Adrenal gland (tissue), 12 donors: Measurements from ENCODE around the gene CARD8. TPM values are rescaled to one million over a fixed set of nuclear protein-coding genes. Genes with fewer than 3 reads are reported as not detected.

Experiments used
- DNase-seq, 7 donors: peaks; one replicate each; pipeline ENCODE4 v3.0.0-alpha.2; 2019 to 2020
- H3K27ac ChIP-seq, 5 donors: fragments of 200-600 bp; sonication (generic) in 4 of 5; 1 replicate in 3 of 5; 2 replicates in 2 of 5; pipeline versions ENCODE4 v1.5.1 to v1.8.0; 2016 to 2020; ENCODE audit warnings: mild to moderate bottlenecking in 1 of 5
- H3K27me3 ChIP-seq: fragments of 200-600 bp; 2 replicates; pipeline ENCODE4 v1.8.0; 2021
- H3K36me3 ChIP-seq, 2 donors: fragments of 200-600 bp; replicated peaks in 1 of 2; 1 replicate in 1 of 2; 2 replicates in 1 of 2; pipeline versions ENCODE4 v1.5.1 to v1.8.0; 2018 to 2022
- H3K4me1 ChIP-seq, 2 donors: fragments of 200-600 bp; replicated peaks in 1 of 2; 1 replicate in 1 of 2; 2 replicates in 1 of 2; pipeline versions ENCODE4 v1.5.1 to v1.8.0; 2018 to 2021
- H3K4me3 ChIP-seq, 4 donors: fragments of 200-600 bp; sonication (generic) in 3 of 4; one replicate each; pipeline ENCODE4 v1.5.1; 2016 to 2018
- H3K9me3 ChIP-seq, 3 donors: fragments of 200-600 bp; sonication (generic) in 1 of 3; replicated peaks in 1 of 3; 1 replicate in 2 of 3; 2 replicates in 1 of 3; pipeline versions ENCODE4 v1.5.1 to v1.8.0; 2016 to 2021
- POLR2A ChIP-seq, 2 donors: fragments of 450-650 bp; IDR thresholded peaks; one replicate each; pipeline ENCODE4 v1.6.1; 2017; ENCODE audit warnings: antibody characterized with exemption in 2 of 2, mild to moderate bottlenecking in 2 of 2, moderate library complexity in 1 of 2
- WGBS, 4 donors: extraction: QIAGEN DNeasy Blood & Tissue Kit in 2 of 4; methylation state at CpG; one replicate each; pipeline versions ENCODE4 v1.1.5 to v1.1.7; 2013 to 2017; 5-methylcytosine and 5-hydroxymethylcytosine counted together
- intact Hi-C, 2 donors: fragments of 100-400 bp; cut with DNase I; formaldehyde crosslinking; loops; one replicate each; pipeline versions ENCODE4 v1.14.1 to v1.15.0; 2022 to 2023
- polyA plus RNA-seq, 3 donors: library from polyadenylated mRNA; stranded (reverse); fragments of 200-250 nt in 2 of 3; fragments of 350-450 nt in 1 of 3; fragmentation: Illumina TruSeq in 1 of 3; extraction: RNeasy Lipid Tissue Mini Kit (QIAGEN cat#74804) in 1 of 3; gene quantifications; one replicate each; pipeline ENCODE4 v1.2.3, GENCODE V29; 2013 to 2014
- total RNA-seq, 9 donors: library from RNA; depleted of rRNA in 4 of 9; stranded (reverse); fragments of >200 nt in 4 of 9; fragments of 120-200 nt in 1 of 9; fragmentation: NEBNext Ultra II Directional in 1 of 9; extraction: Animal tissue kit (Norgen Biotek cat#: 25700) in 1 of 9; gene quantifications; one replicate each; pipeline versions ENCODE4 v1.1.0 to v1.2.4, GENCODE V29; 2013 to 2023
- TF ChIP-seq, protein P1 (sequence below), 6 experiments: fragments of 450-650 bp in 4 of 6; fragments of 200-600 bp in 2 of 6; sonication (generic) in 1 of 6; IDR thresholded peaks; 1 replicate in 5 of 6; 2 replicates in 1 of 6; pipeline versions ENCODE4 v1.5.1 to v1.8.0; 2016 to 2021; ENCODE audit warnings: antibody characterized with exemption in 6 of 6, mild to moderate bottlenecking in 2 of 6, moderate library complexity in 1 of 6
- donor health status: healthy with polysubstance abuse.
- donor health status: Bipolar disorder and iron deficiency.
- donor health status: DM: yes; HTN: yes; CAD: no.
- donor health status: DM: no; HTN: no; CAD: no.
- donor health status: DM: no; HTN: no; CAD: no.
- donor health status: DM: yes; HTN: yes; CAD: no.

The CARD8 gene
- total and polyA plus RNA-seq, 12 donors, result 14.1 to 48.3 (median 32.7) TPM

DNA sequence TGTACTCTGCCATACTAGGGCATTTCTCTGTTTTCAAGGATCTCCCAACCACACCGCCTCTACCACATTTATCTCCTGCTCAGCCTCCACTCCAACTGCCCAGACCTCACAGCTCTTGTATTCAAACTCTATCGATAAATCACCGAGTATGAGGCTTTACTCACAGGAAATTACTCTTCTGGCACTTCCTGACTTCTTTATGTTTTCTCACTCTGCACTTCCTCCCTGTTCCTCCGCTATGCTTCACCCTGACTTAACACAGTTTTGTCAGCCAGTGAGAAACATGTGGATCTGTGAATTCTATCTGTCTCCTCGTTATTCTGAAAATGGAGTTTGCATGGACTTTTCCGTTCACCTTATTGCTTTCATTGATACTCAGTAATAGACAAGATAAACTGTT lies 2.6 kb upstream of the CARD8 start:
- TF ChIP-seq POLR2A (IDR thresholded peaks at IDR 0.05), result no peak
- TF ChIP-seq, protein P1, sequence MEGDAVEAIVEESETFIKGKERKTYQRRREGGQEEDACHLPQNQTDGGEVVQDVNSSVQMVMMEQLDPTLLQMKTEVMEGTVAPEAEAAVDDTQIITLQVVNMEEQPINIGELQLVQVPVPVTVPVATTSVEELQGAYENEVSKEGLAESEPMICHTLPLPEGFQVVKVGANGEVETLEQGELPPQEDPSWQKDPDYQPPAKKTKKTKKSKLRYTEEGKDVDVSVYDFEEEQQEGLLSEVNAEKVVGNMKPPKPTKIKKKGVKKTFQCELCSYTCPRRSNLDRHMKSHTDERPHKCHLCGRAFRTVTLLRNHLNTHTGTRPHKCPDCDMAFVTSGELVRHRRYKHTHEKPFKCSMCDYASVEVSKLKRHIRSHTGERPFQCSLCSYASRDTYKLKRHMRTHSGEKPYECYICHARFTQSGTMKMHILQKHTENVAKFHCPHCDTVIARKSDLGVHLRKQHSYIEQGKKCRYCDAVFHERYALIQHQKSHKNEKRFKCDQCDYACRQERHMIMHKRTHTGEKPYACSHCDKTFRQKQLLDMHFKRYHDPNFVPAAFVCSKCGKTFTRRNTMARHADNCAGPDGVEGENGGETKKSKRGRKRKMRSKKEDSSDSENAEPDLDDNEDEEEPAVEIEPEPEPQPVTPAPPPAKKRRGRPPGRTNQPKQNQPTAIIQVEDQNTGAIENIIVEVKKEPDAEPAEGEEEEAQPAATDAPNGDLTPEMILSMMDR (IDR thresholded peaks at IDR 0.05), result no peak
- H3K27me3 ChIP-seq, result no peaks in the 10 kb centered on the region
- WGBS, 4 donors, result 53 to 67% (median 62%) methylated on average over 6 of the region's 6 CpGs
- H3K4me3 ChIP-seq, result no peak overlapping the region
- no peak for DNase-seq
- intact Hi-C loops, result no loop called here
- H3K4me1 ChIP-seq, result peaks cover 13 to 28% of the 10 kb centered on the region in 2 donors
- H3K27ac ChIP-seq, result peak overlapping the region in 1 of 5 donors; percentile 10
- H3K9me3 ChIP-seq, result no peaks in the 10 kb centered on the region
- H3K36me3 ChIP-seq, result no peaks in the 10 kb centered on the region

DNA sequence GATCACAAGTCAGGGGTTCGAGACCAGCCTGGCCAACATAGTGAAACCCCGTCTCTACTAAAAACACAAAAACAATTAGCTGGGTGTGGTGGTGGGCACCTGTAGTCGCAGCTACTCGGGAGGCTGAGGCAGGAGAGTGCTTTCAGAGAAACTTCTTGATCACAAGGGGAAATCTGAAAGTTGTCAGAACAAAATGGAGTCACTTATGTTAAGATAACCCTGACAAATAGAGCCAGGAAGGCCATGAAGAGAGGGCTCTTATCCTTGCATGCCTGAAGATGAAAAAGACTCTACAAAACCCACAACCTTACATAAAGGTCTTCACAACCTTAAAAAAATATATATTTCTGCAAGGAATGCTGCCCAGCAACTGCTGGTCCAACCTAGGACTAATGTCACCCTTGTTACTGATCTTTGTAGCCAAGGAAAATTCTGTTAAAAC lies 1.2 kb downstream of the CARD8 start:
- H3K4me3 ChIP-seq, result peak overlapping the region in 1 of 4 donors; percentile 72
- TF ChIP-seq, protein P1 (IDR thresholded peaks at IDR 0.05), result no peak
- no peak for TF ChIP-seq POLR2A (IDR thresholded peaks at IDR 0.05)
- H3K36me3 ChIP-seq, result no peaks in the 10 kb centered on the region
- H3K9me3 ChIP-seq, result no peaks in the 10 kb centered on the region
- H3K4me1 ChIP-seq, result peaks cover 13 to 35% of the 10 kb centered on the region in 2 donors
- DNase-seq, result no peak
- no peaks in the 10 kb centered on the region for H3K27me3 ChIP-seq
- 95 to 97% (median 96%) methylated on average over 4 of the region's 4 CpGs for WGBS, 4 donors
- peak overlapping the region in 3 of 5 donors; percentile 90 to 91 (median 90) for H3K27ac ChIP-seq
- intact Hi-C loops, result no loop called here

DNA sequence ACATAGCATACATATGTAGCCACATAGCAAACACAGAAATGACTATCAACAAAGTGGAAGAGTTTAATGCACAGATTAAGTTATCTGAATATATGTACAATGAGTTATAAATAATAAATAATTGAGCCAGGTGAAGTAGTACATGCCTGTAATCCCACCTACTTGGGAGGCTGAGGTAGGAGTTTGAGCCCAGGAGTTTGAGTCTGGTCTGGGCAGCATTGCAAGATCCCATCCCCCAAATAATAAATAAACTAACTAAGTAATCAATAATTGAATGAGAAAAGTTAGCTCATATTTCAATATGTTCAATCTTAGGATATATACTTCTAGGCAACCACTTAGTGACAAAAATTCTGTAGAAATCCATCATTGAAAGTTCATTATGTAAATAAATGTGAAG lies 1.7 kb downstream of the CARD8 start:
- TF ChIP-seq, protein P1 (IDR thresholded peaks at IDR 0.05), result no peak
- no peak for TF ChIP-seq POLR2A (IDR thresholded peaks at IDR 0.05)
- H3K9me3 ChIP-seq, result no peaks in the 10 kb centered on the region
- intact Hi-C loops, result no loop called here
- peaks cover 13 to 32% of the 10 kb centered on the region in 2 donors for H3K4me1 ChIP-seq
- DNase-seq, result no peak
- H3K27ac ChIP-seq, result no peak overlapping the region
- no peaks in the 10 kb centered on the region for H3K27me3 ChIP-seq
- H3K36me3 ChIP-seq, result no peaks in the 10 kb centered on the region
- no peak overlapping the region for H3K4me3 ChIP-seq

DNA sequence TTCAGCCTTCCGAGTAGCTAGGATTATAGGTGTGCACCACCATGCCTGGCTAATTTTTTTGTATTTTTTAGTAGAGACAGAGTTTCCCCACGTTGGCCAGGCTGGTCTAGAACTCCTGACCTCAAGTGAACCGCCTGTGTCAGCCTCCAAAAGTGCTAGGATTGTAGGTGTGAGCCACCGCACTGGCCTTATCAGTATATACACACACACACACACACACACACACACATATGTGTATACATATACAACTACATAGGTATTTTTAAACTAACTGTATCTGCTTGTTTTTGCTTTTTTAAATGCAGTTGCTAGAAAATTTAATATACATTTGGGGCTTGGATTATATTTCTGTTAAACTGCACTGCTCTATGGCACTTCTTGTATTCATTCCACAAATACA lies 3.1 kb downstream of the CARD8 start:
- no peak for TF ChIP-seq POLR2A (IDR thresholded peaks at IDR 0.05)
- TF ChIP-seq, protein P1 (IDR thresholded peaks at IDR 0.05), result no peak
- intact Hi-C loops, result no loop called here
- WGBS, 4 donors, result 83 to 90% (median 86%) methylated on average over 4 of the region's 4 CpGs
- peaks cover 13 to 29% of the 10 kb centered on the region in 2 donors for H3K4me1 ChIP-seq
- no peaks in the 10 kb centered on the region for H3K9me3 ChIP-seq
- no peaks in the 10 kb centered on the region for H3K36me3 ChIP-seq
- DNase-seq, result no peak
- no peak overlapping the region for H3K27ac ChIP-seq
- no peaks in the 10 kb centered on the region for H3K27me3 ChIP-seq
- no peak overlapping the region for H3K4me3 ChIP-seq
